HepG2 (cell line): Measurements from ENCODE around the gene AMOTL2. TPM values are rescaled to one million over a fixed set of nuclear protein-coding genes. Genes with fewer than 3 reads are reported as not detected.

Experiments
- ATAC-seq: fragments of 200-7000 bp; cut with Tn5 transposase; 3 replicates; pipeline ENCODE4 v1.9.1; 2020; ENCODE audit warnings: mild to moderate bottlenecking, moderate library complexity
- BruUV-seq: library from RNA; stranded (reverse); fragments of 400-500 nt; replicated peaks from 2 replicates; lab custom pipeline; 2021; lab: Mats Ljungman, UMichigan
- CTCF ChIA-PET: fragments of 300-600 bp; formaldehyde crosslinking; extraction: SDS; loops from one replicate; lab custom pipeline; 2021; ENCODE audit warnings: low total read pairs, inconsistent platforms, low intra/inter-chr PET ratio; lab: Yijun Ruan, JAX
- POLR2A ChIA-PET: fragments of 350-600 bp; sonication (Branson Sonifier 250); formaldehyde crosslinking; loops from one replicate; lab custom pipeline; 2020; ENCODE audit warnings: antibody characterized with exemption, inconsistent platforms; lab: Yijun Ruan, JAX
- DNase-seq: peaks from one replicate; pipeline ENCODE4 v3.0.0-alpha.2; 2015; ENCODE audit warnings: low spot score
- FAIRE-seq: peaks from 3 replicates; lab custom pipeline; 2011; peaks lifted over from hg19 to GRCh38; lab: Jason Lieb, UNC
- H2AFZ ChIP-seq: one replicate; pipeline ENCODE4 v1.6.1; 2011; ENCODE audit warnings: low read length, inconsistent platforms
- H3K27ac ChIP-seq: fragments of 300-600 bp; 3 replicates; pipeline ENCODE4 v1.8.0; 2011; ENCODE audit warnings: mixed run types, mild to moderate bottlenecking, mixed read lengths, low read length, inconsistent platforms; ENCODE audit not compliant: insufficient read depth; ENCODE audit errors: extremely low read length
- H3K27me3 ChIP-seq, 2 experiments: fragments of 200-600 bp in 1 of 2; 2 replicates in 1 of 2; 3 replicates in 1 of 2; pipeline versions ENCODE4 v1.6.0 to v1.8.0; 2011; ENCODE audit warnings: low read length in 2 of 2, mild to moderate bottlenecking in 2 of 2, moderate library complexity in 2 of 2, inconsistent platforms in 1 of 2; ENCODE audit not compliant: insufficient read depth in 2 of 2, control insufficient read depth in 1 of 2
- H3K36me3 ChIP-seq, 2 experiments: fragments of 200-600 bp in 1 of 2; replicated peaks in 1 of 2; 2 replicates in 1 of 2; 3 replicates in 1 of 2; pipeline versions ENCODE4 v1.5.1 to v1.8.0; 2011; ENCODE audit warnings: low read length in 2 of 2, inconsistent platforms in 1 of 2; ENCODE audit not compliant: insufficient read depth in 2 of 2, control insufficient read depth in 1 of 2
- H3K4me1 ChIP-seq: 2 replicates; pipeline ENCODE4 v1.5.1; 2012; ENCODE audit warnings: low read length, inconsistent platforms; ENCODE audit not compliant: insufficient read depth
- H3K4me2 ChIP-seq: 2 replicates; pipeline ENCODE4 v1.6.0; 2011; ENCODE audit warnings: low read depth, low read length, inconsistent platforms
- H3K4me3 ChIP-seq, 3 experiments: fragments of 200-600 bp in 1 of 3; sonication (generic), shearing (Covaris generic) in 1 of 3; replicated peaks in 1 of 3; 2 replicates each; pipeline ENCODE4 v1.5.1; 2011 to 2016; ENCODE audit warnings: low read length in 3 of 3, inconsistent platforms in 2 of 3, low read depth in 2 of 3, mild to moderate bottlenecking in 2 of 3, control low read depth in 1 of 3, mixed read lengths in 1 of 3; ENCODE audit not compliant: insufficient read depth in 1 of 3
- H3K79me2 ChIP-seq: one replicate; pipeline ENCODE4 v1.6.1; 2011; ENCODE audit warnings: low read length, inconsistent platforms; ENCODE audit not compliant: insufficient read depth
- H3K9ac ChIP-seq: 2 replicates; pipeline ENCODE4 v1.6.0; 2011; ENCODE audit warnings: mild to moderate bottlenecking, low read depth, low read length, inconsistent platforms; ENCODE audit not compliant: insufficient read depth
- H3K9me3 ChIP-seq: 2 replicates; pipeline ENCODE4 v1.5.1; 2012; ENCODE audit warnings: mild to moderate bottlenecking, low read length
- H4K20me1 ChIP-seq: 2 replicates; pipeline ENCODE4 v1.6.0; 2011; ENCODE audit warnings: inconsistent platforms, mild to moderate bottlenecking, low read length, moderate library complexity; ENCODE audit not compliant: insufficient read depth
- CHD2 ChIP-seq: IDR thresholded peaks from 2 replicates; pipeline ENCODE4 v1.6.1; 2011; ENCODE audit warnings: low read depth, low read length, improper control_type of control experiment
- CREBL2 ChIP-seq: sonication (generic); formaldehyde crosslinking; IDR thresholded peaks from 2 replicates; pipeline ENCODE4 v1.8.1; 2023; ENCODE audit warnings: missing genetic modification reagents, mild to moderate bottlenecking, borderline replicate concordance
- DPF2 ChIP-seq: sonication (generic); formaldehyde crosslinking; IDR thresholded peaks from 2 replicates; pipeline ENCODE4 v1.4.0; 2020; ENCODE audit warnings: mild to moderate bottlenecking, low read depth, missing genetic modification reagents, borderline replicate concordance
- GATAD1 ChIP-seq: IDR thresholded peaks from 2 replicates; pipeline ENCODE4 v1.6.1; 2016; ENCODE audit warnings: missing genetic modification reagents, missing compliant biosample characterization
- PAX8 ChIP-seq: sonication (generic); formaldehyde crosslinking; IDR thresholded peaks from 2 replicates; pipeline ENCODE4 v1.8.0; 2022; ENCODE audit warnings: mild to moderate bottlenecking, missing genetic modification reagents, borderline replicate concordance
- SRSF9 ChIP-seq: fragments of 200-400 bp; formaldehyde crosslinking; IDR thresholded peaks from 2 replicates; pipeline ENCODE4 v1.6.1; 2018; ENCODE audit warnings: borderline replicate concordance, mild to moderate bottlenecking, low read depth, low read length; ENCODE audit not compliant: insufficient read depth, poor library complexity, severe bottlenecking
- ZBTB25 ChIP-seq: IDR thresholded peaks from 2 replicates; pipeline ENCODE4 v1.6.1; 2018; ENCODE audit warnings: missing genetic modification reagents
- ZBTB33 ChIP-seq: sonication (generic); formaldehyde crosslinking; IDR thresholded peaks from 2 replicates; pipeline ENCODE4 v1.4.0; 2020; ENCODE audit warnings: missing genetic modification reagents
- ZNF275 ChIP-seq: sonication (generic); formaldehyde crosslinking; IDR thresholded peaks from 2 replicates; pipeline ENCODE4 v1.8.0; 2022; ENCODE audit warnings: missing genetic modification reagents, mild to moderate bottlenecking, inconsistent platforms, borderline replicate concordance
- ZNF616 ChIP-seq: sonication (generic); formaldehyde crosslinking; IDR thresholded peaks from 2 replicates; pipeline ENCODE4 v1.5.0; 2020; ENCODE audit warnings: low read depth, mild to moderate bottlenecking, missing genetic modification reagents
- ZNF644 ChIP-seq: IDR thresholded peaks from 2 replicates; pipeline ENCODE4 v1.6.1; 2016; ENCODE audit warnings: low read depth
- ZNF770 ChIP-seq: sonication (generic); formaldehyde crosslinking; IDR thresholded peaks from 2 replicates; pipeline ENCODE4 v1.5.0; 2020; ENCODE audit warnings: mild to moderate bottlenecking, missing genetic modification reagents
- ZNF777 ChIP-seq: sonication (generic); formaldehyde crosslinking; IDR thresholded peaks from 2 replicates; pipeline ENCODE4 v1.4.0; 2020; ENCODE audit warnings: missing genetic modification reagents
- ZNF788 ChIP-seq: sonication (generic); formaldehyde crosslinking; IDR thresholded peaks from 2 replicates; pipeline ENCODE4 v1.5.0; 2020; ENCODE audit warnings: mild to moderate bottlenecking, missing genetic modification reagents, borderline replicate concordance
- ZNF850 ChIP-seq: sonication (generic); formaldehyde crosslinking; conservative IDR thresholded peaks from 2 replicates; pipeline ENCODE4 v1.9.0; 2021; ENCODE audit warnings: mild to moderate bottlenecking, missing genetic modification reagents
- WGBS: methylation state at CpG from one replicate; pipeline ENCODE4 v1.1.6; 2017; ENCODE audit warnings: low lambda C conversion rate; 5-methylcytosine and 5-hydroxymethylcytosine counted together
- in situ Hi-C: cut with HindIII; loops from 2 replicates; pipeline ENCODE4 v1.10.0; 2017; ENCODE audit warnings: low pct_unique_long_range_greater_than_20kb; ENCODE audit not compliant: extremely low pct_ligation_motif_present
- intact Hi-C: fragments of 100-400 bp; cut with micrococcal nuclease; formaldehyde crosslinking; loops from one replicate; pipeline ENCODE4 v1.10.0; 2022; ENCODE audit not compliant: unreplicated experiment
- polyA plus RNA-seq, 8 experiments: library from polyadenylated mRNA; depleted of rRNA in 3 of 8; stranded (reverse) in 7 of 8; unstranded in 1 of 8; fragments of >200 nt; fragmentation: Illumina TruSeq in 4 of 8; extraction: Trizol in 4 of 8; gene quantifications; 2 replicates each; pipeline versions ENCODE4 v1.2.1 to v1.2.3, GENCODE V29; 2011 to 2016; ENCODE audit warnings: low read depth in 4 of 8, missing spikeins in 1 of 8, mixed read lengths in 1 of 8; ENCODE audit not compliant: insufficient read depth in 1 of 8
- total RNA-seq, 5 experiments: library from RNA; depleted of rRNA; stranded (reverse); fragments of >200 nt; fragmentation: Illumina TruSeq; extraction: Trizol; gene quantifications; 2 replicates each; pipeline ENCODE4 v1.2.3, GENCODE V29; 2016; ENCODE audit warnings: low read depth in 1 of 5

AMOTL2 gene
- total and polyA plus RNA-seq, 2 of the 13 experiments (the other 11 are each of a cell fraction or from before 2014, with no cell fraction given), result 17.3 to 18.5 TPM

GRCh38 chr3:134326760-134327593, 47.3 kb downstream of the AMOTL2 start (continued):
- TF ChIP-seq ZNF770 (CRISPR knock-in tag) (no peak), ZNF644 (CRISPR knock-in tag) (peak; percentile 70; the same call in 1 of the 2 replicates), ZBTB33 (CRISPR knock-in tag) (peak; percentile 10; the same call in 1 of the 2 replicates), CHD2 (no peak), ZNF788 (CRISPR knock-in tag) (0 out of 2 replicates have a peak, but pooled peaks have one; percentile 44), ZNF850 (no peak)

GRCh38 chr3:134326126-134326525, 48.1 kb downstream of the AMOTL2 start:
- H3K9me3 ChIP-seq, result no peaks in the 10 kb centered on the region
- H3K27ac ChIP-seq, result no peak overlapping the region
- no peaks in the 10 kb centered on the region for H3K27me3 ChIP-seq
- BruUV-seq, result no TSS peak
- DNase-seq (no peak), ATAC-seq (no peak), FAIRE-seq (no peak)
- in situ Hi-C loops (no loop called here), intact Hi-C loops (loop anchor here (2.0 kb wide), 1 partner anchor 15 kb away; no protein-coding TSS in a partner anchor)
- H3K4me3 ChIP-seq, result no peak overlapping the region
- peaks cover 68% of the 10 kb centered on the region for H3K4me1 ChIP-seq
- POLR2A ChIA-PET, result interaction anchor here (2.1 to 2.4 kb wide), 2 partner anchors 13 to 49 kb away, joined by 15 to 16 read pairs; partner anchors contain the start of gene AMOTL2
- WGBS, result 100% methylated on average over 4 of the region's 11 CpGs
- no peaks in the 10 kb centered on the region for H3K36me3 ChIP-seq
- H3K4me2 ChIP-seq, result no peak overlapping the region
- no peak overlapping the region for H2AFZ ChIP-seq
- no peak overlapping the region for H3K9ac ChIP-seq
- CTCF ChIA-PET, result no interaction called here
- no peaks in the 10 kb centered on the region for H4K20me1 ChIP-seq
- no peaks in the 10 kb centered on the region for H3K79me2 ChIP-seq
- TF ChIP-seq ZNF616 (no peak), CREBL2 (CRISPR knock-in tag) (no peak), DPF2 (CRISPR knock-in tag) (no peak), ZNF777 (CRISPR knock-in tag) (no peak), PAX8 (CRISPR knock-in tag) (no peak), ZBTB25 (CRISPR knock-in tag) (no peak), SRSF9 (no peak), GATAD1 (CRISPR knock-in tag) (no peak), ZNF275 (CRISPR knock-in tag) (no peak)
